CD4-positive, alpha-beta T cell (primary cell): ENCODE results near the gene PTCD1. TPM values are rescaled to one million over a fixed set of nuclear protein-coding genes. Genes with fewer than 3 reads are reported as not detected.

Source experiments
- ATAC-seq: fragments of 200-7000 bp; cut with Tn5 transposase; one replicate; pipeline ENCODE4 v1.10.0; 2022; ENCODE audit warnings: mild to moderate bottlenecking; ENCODE audit not compliant: poor library complexity
- CTCF ChIA-PET: fragments of 350-600 bp; sonication (Branson Sonifier 250); formaldehyde crosslinking; loops from one replicate; lab custom pipeline; 2021; ENCODE audit warnings: antibody characterized with exemption, inconsistent platforms; lab: Charles Lee
- POLR2A ChIA-PET: fragments of 350-600 bp; sonication (Branson Sonifier 250); formaldehyde crosslinking; loops from one replicate; lab custom pipeline; 2021; ENCODE audit warnings: antibody characterized with exemption, inconsistent platforms; lab: Charles Lee
- DNase-seq, 14 experiments: peaks; one replicate each; pipeline ENCODE4 v3.0.0-alpha.2; 2013 to 2020; ENCODE audit warnings: mixed read lengths in 2 of 14
- H3K27ac ChIP-seq, 2 donors: one replicate each; pipeline versions ENCODE4 v1.5.1 to v1.7.0; 2013; ENCODE audit warnings: low read length in 2 of 2, low read depth in 1 of 2, mild to moderate bottlenecking in 1 of 2
- H3K27me3 ChIP-seq, 2 experiments: 1 replicate in 1 of 2; 2 replicates in 1 of 2; pipeline versions ENCODE4 v1.6.1 to v1.7.0; 2013; ENCODE audit warnings: low read length in 2 of 2, control low read depth in 1 of 2, mild to moderate bottlenecking in 1 of 2, moderate library complexity in 1 of 2; ENCODE audit not compliant: insufficient read depth in 2 of 2, control insufficient read depth in 1 of 2
- H3K36me3 ChIP-seq: one replicate; pipeline ENCODE4 v1.6.1; 2013; ENCODE audit warnings: low read length, control low read depth; ENCODE audit not compliant: insufficient read depth
- H3K4me1 ChIP-seq: one replicate; pipeline ENCODE4 v1.6.1; 2013; ENCODE audit warnings: low read length, control low read depth; ENCODE audit not compliant: insufficient read depth
- H3K4me3 ChIP-seq: one replicate; pipeline ENCODE4 v1.5.1; 2013; ENCODE audit warnings: mild to moderate bottlenecking, low read length, moderate library complexity
- H3K9me3 ChIP-seq, 2 experiments: 1 replicate in 1 of 2; 2 replicates in 1 of 2; pipeline versions ENCODE4 v1.6.1 to v1.7.0; 2013; ENCODE audit warnings: low read length in 2 of 2, mild to moderate bottlenecking in 2 of 2, control low read depth in 1 of 2, moderate library complexity in 1 of 2; ENCODE audit not compliant: control insufficient read depth in 1 of 2, insufficient read depth in 1 of 2
- H3K27ac Mint-ChIP-seq: one replicate; pipeline ENCODE4 v1.8.0; 2020; ENCODE audit warnings: mixed read lengths
- H3K27me3 Mint-ChIP-seq: one replicate; pipeline ENCODE4 v1.8.0; 2021; ENCODE audit warnings: mixed read lengths
- H3K36me3 Mint-ChIP-seq: one replicate; pipeline ENCODE4 v1.8.0; 2021; ENCODE audit warnings: low read depth, mixed read lengths
- H3K4me1 Mint-ChIP-seq: one replicate; pipeline ENCODE4 v1.8.0; 2021; ENCODE audit warnings: low read depth, mixed read lengths
- H3K4me3 Mint-ChIP-seq: one replicate; pipeline ENCODE4 v1.8.0; 2020; ENCODE audit warnings: mild to moderate bottlenecking, mixed read lengths
- H3K9me3 Mint-ChIP-seq: one replicate; pipeline ENCODE4 v1.8.0; 2020; ENCODE audit warnings: mixed read lengths
- CTCF ChIP-seq: fragments of 200-600 bp; IDR thresholded peaks from one replicate; pipeline ENCODE4 v1.8.0; 2022; ENCODE audit warnings: antibody characterized with exemption, mild to moderate bottlenecking
- intact Hi-C, 2 experiments: fragments of 100-400 bp; cut with DNase I in 1 of 2; cut with micrococcal nuclease in 1 of 2; formaldehyde crosslinking; loops; one replicate each; pipeline versions ENCODE4 v1.15.1 to v1.9.0; 2023 to 2025; cut with DNase I, micrococcal nuclease
- total RNA-seq, 174 experiments: library from RNA in 2 of 174; stranded (reverse) in 2 of 174; gene quantifications; one replicate each; pipeline ENCODE4 v1.2.3 and lab custom pipeline; 2021 to 2026

PTCD1 gene
- total RNA-seq, 2 experiments from 2014 or later = 4.8 to 5.3 TPM

GRCh38 chr7:99379043-99379577, 59.5 kb downstream of the PTCD1 start:
- no peaks in the 10 kb centered on the region for H3K27me3 Mint-ChIP-seq
- Histone ChIP-seq H3K27ac (peak overlapping the region; percentile 99), H3K27me3 (no peaks in the 10 kb centered on the region), H3K9me3 (no peaks in the 10 kb centered on the region), H3K36me3 (peaks cover 45% of the 10 kb centered on the region), H3K4me1 (peaks cover 83% of the 10 kb centered on the region), H3K4me3 (peak overlapping the region; percentile 55)
- H3K36me3 Mint-ChIP-seq = peaks cover 47% of the 10 kb centered on the region
- peak; percentile 18 for ATAC-seq
- H3K4me1 Mint-ChIP-seq = peaks cover 55% of the 10 kb centered on the region
- H3K4me3 Mint-ChIP-seq = peak overlapping the region; percentile 80
- peak in 9 of 14 experiments; percentile 15 to 89 (median 58) for DNase-seq
- peak overlapping the region; percentile 95 for H3K27ac Mint-ChIP-seq
- TF ChIP-seq CTCF = no peak
- CTCF ChIA-PET = interaction anchor here (1.0 to 1.3 kb wide), 3 partner anchors 13 to 18 kb away, joined by 3 to 4 read pairs (median 3); no protein-coding TSS in a partner anchor
- no peaks in the 10 kb centered on the region for H3K9me3 Mint-ChIP-seq
- intact Hi-C loops = no loop called here
- POLR2A ChIA-PET = interaction anchor here (1.0 to 2.5 kb wide), 4 partner anchors 14 to 126 kb away, joined by 3 to 39 read pairs (median 4); partner anchors contain the start of genes BUD31, PDAP1 and ZKSCAN5

GRCh38 chr7:99375070-99375807, 63.4 kb downstream of the PTCD1 start:
- no peak for TF ChIP-seq CTCF
- CTCF ChIA-PET = interaction anchor here (0.7 to 2.2 kb wide), 3 partner anchors 9 to 32 kb away, joined by 3 to 7 read pairs (median 5); partner anchors contain the start of genes BUD31 and PDAP1
- no peaks in the 10 kb centered on the region for H3K9me3 ChIP-seq
- H3K27me3 ChIP-seq = no peaks in the 10 kb centered on the region
- H3K27me3 Mint-ChIP-seq = no peaks in the 10 kb centered on the region
- H3K27ac ChIP-seq = peak overlapping the region; percentile 89 to 94
- H3K9me3 Mint-ChIP-seq = no peaks in the 10 kb centered on the region
- intact Hi-C loops = loop anchor here in 1 of 2 experiments (2.0 kb wide), 1 partner anchor 18 kb away; no protein-coding TSS in a partner anchor
- H3K4me1 Mint-ChIP-seq = peaks cover 36% of the 10 kb centered on the region
- H3K27ac Mint-ChIP-seq = peak overlapping the region; percentile 95
- H3K4me1 ChIP-seq = peaks cover 56% of the 10 kb centered on the region
- H3K4me3 ChIP-seq = peak overlapping the region; percentile 74
- ATAC-seq (peak; percentile 20), DNase-seq (peak in 13 of 14 experiments; percentile 47 to 83 (median 59))
- POLR2A ChIA-PET = interaction anchor here (0.6 to 4.8 kb wide), 11 partner anchors 10 to 1273 kb away, joined by 3 to 37 read pairs (median 3); partner anchors contain the start of genes AP4M1, BUD31, FAM200A and MCM7
- peaks cover 23% of the 10 kb centered on the region for H3K36me3 ChIP-seq
- peak overlapping the region; percentile 93 for H3K4me3 Mint-ChIP-seq
- peaks cover 34% of the 10 kb centered on the region for H3K36me3 Mint-ChIP-seq
